T-helper 1 cell treated with Interleukin-12 subunit alpha and Interleukin-12 subunit beta and Interleukin-4 antibody, amounts not matched to agents 30 μg/mL and 1 μg/mL, for 36 hours (primary cell): ENCODE measurements around the gene NAALADL2.

ENCODE experiments used
- H3K27ac Mint-ChIP-seq: one replicate; pipeline ENCODE4 v1.8.0; 2021; ENCODE audit warnings: mild to moderate bottlenecking, mixed read lengths
- H3K27me3 Mint-ChIP-seq: one replicate; pipeline ENCODE4 v1.8.0; 2021; ENCODE audit warnings: low read depth, mixed read lengths
- H3K36me3 Mint-ChIP-seq: one replicate; pipeline ENCODE4 v1.8.0; 2021; ENCODE audit warnings: low read depth, mixed read lengths
- H3K4me1 Mint-ChIP-seq: one replicate; pipeline ENCODE4 v1.8.0; 2021; ENCODE audit warnings: low read depth, mixed read lengths
- H3K4me3 Mint-ChIP-seq: one replicate; pipeline ENCODE4 v1.8.0; 2021; ENCODE audit warnings: mild to moderate bottlenecking, moderate library complexity, mixed read lengths
- H3K9me3 Mint-ChIP-seq: one replicate; pipeline ENCODE4 v1.8.0; 2021; ENCODE audit warnings: mixed read lengths

The NAALADL2 gene

DNA sequence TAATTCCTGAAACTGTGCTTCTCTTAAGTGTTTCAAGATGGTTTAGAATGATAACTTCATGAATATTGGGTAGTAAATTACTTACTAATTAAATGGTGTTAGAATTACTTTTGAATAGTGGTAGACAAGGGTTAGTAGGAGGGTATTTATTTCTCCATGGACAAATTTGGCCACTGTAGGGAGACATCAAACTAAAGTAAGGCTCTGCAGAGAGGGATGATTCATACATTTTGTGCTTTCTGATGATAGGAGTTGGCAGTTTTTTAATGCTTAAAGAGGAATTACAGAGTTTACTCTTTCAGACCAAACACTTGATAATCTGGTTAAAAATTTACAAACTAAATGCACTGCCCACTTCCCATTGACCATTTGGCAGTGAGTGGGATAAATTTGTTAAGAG lies 127.6 kb downstream of the NAALADL2 start:
- Mint-ChIP-seq H3K4me1 (no peaks in the 10 kb centered on the region), H3K9me3 (peaks cover 8% of the 10 kb centered on the region), H3K36me3 (no peaks in the 10 kb centered on the region), H3K27me3 (no peaks in the 10 kb centered on the region), H3K27ac (no peak overlapping the region), H3K4me3 (no peak overlapping the region)

DNA sequence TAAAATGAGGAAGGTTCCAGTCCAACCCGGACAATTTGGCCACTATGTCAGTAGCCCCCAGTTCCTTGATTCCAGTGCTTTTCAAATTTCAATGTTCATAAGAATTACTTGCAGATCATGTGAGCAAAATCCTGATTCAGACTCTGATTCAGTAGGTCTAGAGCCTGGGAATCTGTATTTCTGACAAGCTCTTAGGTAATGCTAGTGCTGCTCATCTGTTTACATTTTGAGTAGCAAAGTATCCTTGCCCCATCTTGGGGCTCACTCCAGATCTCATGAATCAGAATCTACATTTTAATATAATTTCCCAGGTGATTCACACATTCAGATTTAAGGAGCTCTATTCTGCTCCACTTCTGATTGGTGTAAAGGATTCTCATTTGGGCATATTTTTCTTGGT lies 142.0 kb downstream of the NAALADL2 start:
- Mint-ChIP-seq H3K4me3 (no peak overlapping the region), H3K27me3 (no peaks in the 10 kb centered on the region), H3K4me1 (no peaks in the 10 kb centered on the region), H3K9me3 (no peaks in the 10 kb centered on the region), H3K27ac (no peak overlapping the region), H3K36me3 (no peaks in the 10 kb centered on the region)

DNA sequence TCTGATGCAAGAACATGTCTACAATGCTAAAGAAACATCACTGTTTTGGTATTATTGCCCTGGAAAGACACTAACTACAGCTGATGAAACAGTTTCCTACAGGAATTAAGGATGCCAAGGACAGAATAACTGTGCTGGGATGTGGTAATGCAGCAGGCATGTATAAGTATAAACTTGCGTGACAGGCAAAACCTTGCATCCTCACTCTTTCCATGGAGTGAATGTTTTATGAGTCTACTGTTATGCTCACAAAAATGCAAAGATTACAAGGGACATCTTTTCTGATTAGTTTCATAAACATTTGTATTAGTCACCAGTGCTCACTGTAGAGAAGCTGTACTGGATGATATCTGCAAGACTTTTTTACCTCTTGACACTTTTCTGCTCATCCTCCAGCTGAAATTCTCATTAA lies 143.6 kb downstream of the NAALADL2 start:
- H3K4me3 Mint-ChIP-seq: no peak overlapping the region
- no peak overlapping the region for H3K27ac Mint-ChIP-seq
- no peaks in the 10 kb centered on the region for H3K4me1 Mint-ChIP-seq
- no peaks in the 10 kb centered on the region for H3K9me3 Mint-ChIP-seq
- no peaks in the 10 kb centered on the region for H3K36me3 Mint-ChIP-seq
- no peaks in the 10 kb centered on the region for H3K27me3 Mint-ChIP-seq

DNA sequence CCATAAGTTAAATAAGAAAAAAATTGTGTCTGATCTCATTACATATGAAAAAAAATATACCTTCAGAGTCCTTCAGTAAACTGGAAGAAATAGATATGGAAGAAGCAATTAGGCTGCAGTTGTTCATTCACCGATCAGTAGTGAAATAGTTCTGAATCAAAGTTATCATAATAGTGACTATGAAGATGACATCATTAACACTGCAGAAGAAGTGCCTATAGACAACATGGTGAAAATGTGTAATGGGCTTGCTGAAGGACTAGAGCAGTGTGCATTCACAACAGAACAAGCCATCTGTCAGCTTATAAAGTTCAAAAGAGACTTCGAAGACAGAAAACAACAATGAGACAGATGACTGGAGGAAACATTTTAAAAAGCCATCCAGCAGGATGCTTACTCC lies 144.5 kb downstream of the NAALADL2 start:
- no peaks in the 10 kb centered on the region for H3K36me3 Mint-ChIP-seq
- H3K4me1 Mint-ChIP-seq: no peaks in the 10 kb centered on the region
- H3K27me3 Mint-ChIP-seq: no peaks in the 10 kb centered on the region
- H3K9me3 Mint-ChIP-seq: no peaks in the 10 kb centered on the region
- no peak overlapping the region for H3K27ac Mint-ChIP-seq
- no peak overlapping the region for H3K4me3 Mint-ChIP-seq

DNA sequence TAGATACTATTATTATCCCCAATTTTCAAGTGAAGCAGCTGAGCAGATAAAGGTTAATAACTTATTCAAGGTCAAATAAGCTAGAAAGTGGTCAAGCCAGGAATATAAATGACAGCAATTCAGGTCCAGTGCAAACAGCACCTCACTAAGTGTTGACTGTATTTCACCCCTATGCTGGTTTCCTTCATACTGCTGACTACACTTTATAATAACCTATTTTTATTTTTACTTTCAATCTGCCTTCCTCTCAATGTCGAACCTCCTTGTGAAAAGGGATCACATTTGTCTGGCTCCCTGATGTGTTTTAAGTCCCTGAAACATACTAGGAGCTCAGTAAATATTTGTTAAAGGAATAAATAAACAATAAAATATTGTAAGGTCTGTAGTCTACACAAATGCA lies 146.1 kb downstream of the NAALADL2 start:
- Mint-ChIP-seq H3K27me3 (no peaks in the 10 kb centered on the region), H3K27ac (no peak overlapping the region), H3K4me3 (no peak overlapping the region), H3K9me3 (no peaks in the 10 kb centered on the region), H3K36me3 (no peaks in the 10 kb centered on the region), H3K4me1 (no peaks in the 10 kb centered on the region)

DNA sequence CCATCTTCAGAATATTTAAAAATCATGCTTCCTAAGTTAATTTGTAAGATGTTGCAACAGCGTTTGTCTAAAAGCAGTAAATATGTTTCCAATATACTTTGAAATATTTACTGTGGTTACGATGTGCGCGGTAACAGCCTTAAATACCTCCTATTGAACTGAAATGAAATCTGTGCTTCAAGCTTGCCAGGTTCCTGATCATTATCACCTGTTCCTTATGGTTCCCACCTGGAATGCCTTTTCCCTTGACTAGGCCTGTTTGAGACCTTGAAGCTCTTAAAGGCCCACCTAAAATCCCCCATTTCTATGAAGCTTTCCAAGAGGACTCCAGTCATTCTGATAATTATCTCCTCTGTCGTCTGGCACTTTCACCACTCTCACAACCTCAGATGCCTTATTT lies 146.7 kb downstream of the NAALADL2 start:
- Mint-ChIP-seq H3K4me1 (no peaks in the 10 kb centered on the region), H3K27ac (no peak overlapping the region), H3K9me3 (no peaks in the 10 kb centered on the region), H3K27me3 (no peaks in the 10 kb centered on the region), H3K36me3 (no peaks in the 10 kb centered on the region), H3K4me3 (no peak overlapping the region)

DNA sequence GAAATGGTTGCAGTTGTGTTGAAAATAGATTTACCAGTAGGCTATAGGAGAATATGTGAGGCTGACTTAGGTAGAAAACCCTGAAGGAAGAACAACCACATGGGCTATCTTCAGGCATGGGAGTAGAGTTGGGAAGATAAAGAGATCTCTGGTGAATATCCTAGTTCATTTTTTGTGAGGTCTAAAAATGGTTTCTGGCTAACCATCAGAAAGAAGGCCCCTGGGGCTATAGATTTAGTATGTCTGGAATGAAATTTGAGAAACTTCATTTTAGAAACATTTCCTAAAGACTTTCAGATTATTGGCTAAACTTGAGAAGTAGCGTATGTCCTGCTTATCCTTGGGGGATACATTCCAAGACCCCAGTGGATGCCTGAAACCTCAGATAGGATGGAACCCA lies 148.2 kb downstream of the NAALADL2 start:
- Mint-ChIP-seq H3K36me3 (no peaks in the 10 kb centered on the region), H3K9me3 (no peaks in the 10 kb centered on the region), H3K4me1 (no peaks in the 10 kb centered on the region), H3K27me3 (no peaks in the 10 kb centered on the region), H3K4me3 (no peak overlapping the region), H3K27ac (no peak overlapping the region)

DNA sequence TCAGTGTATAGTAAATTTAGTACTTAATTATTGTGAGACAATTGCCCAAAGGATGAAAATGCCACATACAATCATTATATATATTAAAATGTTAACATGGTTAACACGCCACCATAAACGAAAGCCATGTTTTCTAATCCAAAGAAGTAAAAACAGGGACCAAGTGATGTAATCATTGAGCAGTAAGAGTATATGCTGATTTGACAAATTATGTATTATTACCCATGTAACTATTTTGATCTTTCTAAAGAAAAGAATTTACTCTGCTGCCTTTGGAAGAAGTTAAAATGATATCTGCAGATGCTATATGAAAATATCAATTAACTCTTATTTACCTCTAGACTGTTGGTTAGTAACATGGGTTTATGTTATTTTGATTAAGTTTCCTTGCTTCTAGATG lies 150.2 kb downstream of the NAALADL2 start:
- no peak overlapping the region for H3K4me3 Mint-ChIP-seq
- H3K4me1 Mint-ChIP-seq: no peaks in the 10 kb centered on the region
- H3K9me3 Mint-ChIP-seq: no peaks in the 10 kb centered on the region
- H3K27me3 Mint-ChIP-seq: no peaks in the 10 kb centered on the region
- no peak overlapping the region for H3K27ac Mint-ChIP-seq
- H3K36me3 Mint-ChIP-seq: no peaks in the 10 kb centered on the region

DNA sequence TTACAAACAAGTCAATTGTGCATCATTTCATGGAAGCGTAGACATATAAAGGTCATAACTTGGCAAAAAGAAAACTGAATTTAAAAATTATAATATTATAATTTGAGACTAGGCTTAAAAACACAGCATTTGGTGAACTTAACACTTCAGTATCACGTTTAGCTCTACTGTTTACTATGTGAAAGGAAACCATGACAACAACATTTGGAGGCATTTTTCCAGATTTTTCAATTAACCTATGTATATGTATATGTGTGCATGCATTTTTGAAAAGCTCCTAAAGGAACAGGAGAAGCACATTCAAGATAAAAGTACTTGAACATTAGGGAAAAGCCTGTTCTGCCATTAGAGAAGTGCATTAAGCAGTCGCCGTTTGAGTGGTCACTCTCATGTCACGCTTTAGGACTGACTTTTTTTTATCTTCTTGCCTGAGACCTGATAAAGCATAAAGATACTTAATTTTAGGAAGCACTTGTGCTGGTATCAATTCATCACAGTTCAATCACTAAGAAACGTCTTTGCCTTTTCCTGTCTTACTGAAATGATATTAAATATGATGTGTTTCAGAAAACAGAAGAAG lies 156.0 kb downstream of the NAALADL2 start:
- no peaks in the 10 kb centered on the region for H3K27me3 Mint-ChIP-seq
- H3K36me3 Mint-ChIP-seq: no peaks in the 10 kb centered on the region
- H3K4me1 Mint-ChIP-seq: no peaks in the 10 kb centered on the region
- no peaks in the 10 kb centered on the region for H3K9me3 Mint-ChIP-seq
- H3K27ac Mint-ChIP-seq: no peak overlapping the region
- H3K4me3 Mint-ChIP-seq: no peak overlapping the region

DNA sequence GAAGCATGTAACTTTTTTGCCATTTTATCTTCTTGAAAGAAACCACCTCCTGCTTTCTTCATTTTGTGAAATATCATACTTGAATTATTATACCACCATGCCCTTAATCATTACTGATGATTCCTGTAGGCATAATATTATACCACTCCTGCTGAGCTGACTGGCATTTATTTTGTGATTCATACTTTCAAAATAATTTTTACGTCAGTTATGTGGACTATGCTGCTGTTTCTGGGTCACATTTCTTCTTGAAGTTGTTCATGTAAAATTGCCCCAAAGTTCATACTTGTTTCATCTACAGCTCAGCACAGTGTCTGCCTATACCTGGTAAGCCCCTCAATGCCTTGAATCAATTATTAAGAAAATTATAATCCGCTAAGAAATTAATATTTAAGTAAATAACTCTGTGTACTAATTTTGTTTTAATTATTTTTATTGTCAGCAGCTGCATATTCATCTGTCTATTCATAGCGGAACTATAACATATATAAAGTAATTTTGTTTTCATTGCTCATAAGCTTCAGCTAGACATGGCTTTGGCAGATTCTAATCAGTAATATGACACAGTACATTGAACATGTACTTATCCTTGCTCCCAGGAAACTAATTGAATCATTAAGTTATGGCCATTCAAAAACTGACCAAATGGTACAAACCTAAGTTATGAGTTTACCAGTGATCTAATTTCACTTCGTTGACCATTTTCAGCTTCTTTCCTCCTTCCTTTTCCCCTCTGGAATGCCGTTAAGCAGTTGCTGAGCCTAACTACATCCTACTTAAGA lies 160.0 kb downstream of the NAALADL2 start:
- Mint-ChIP-seq H3K4me3 (no peak overlapping the region), H3K36me3 (no peaks in the 10 kb centered on the region), H3K27me3 (no peaks in the 10 kb centered on the region), H3K9me3 (peaks cover 4% of the 10 kb centered on the region), H3K27ac (no peak overlapping the region), H3K4me1 (no peaks in the 10 kb centered on the region)

DNA sequence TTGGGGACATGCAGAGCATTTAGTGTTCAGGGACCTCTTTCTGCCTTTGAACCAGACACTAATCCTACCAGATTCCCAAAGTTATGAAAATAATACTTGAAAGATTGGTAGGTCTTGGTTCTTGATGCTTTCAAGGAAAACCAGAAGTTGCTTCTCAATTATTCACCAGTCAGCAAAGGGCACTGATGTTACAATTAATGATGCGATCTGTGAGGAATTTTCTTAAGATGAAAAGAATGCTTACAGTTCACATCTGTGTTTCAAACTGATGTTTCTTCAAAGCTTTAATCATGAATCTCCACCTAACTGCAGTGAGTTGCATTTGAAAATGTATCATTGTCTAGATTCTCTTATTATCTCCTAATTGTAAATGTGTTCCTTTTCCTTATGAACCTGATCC lies 161.0 kb downstream of the NAALADL2 start:
- Mint-ChIP-seq H3K27me3 (no peaks in the 10 kb centered on the region), H3K27ac (no peak overlapping the region)

DNA sequence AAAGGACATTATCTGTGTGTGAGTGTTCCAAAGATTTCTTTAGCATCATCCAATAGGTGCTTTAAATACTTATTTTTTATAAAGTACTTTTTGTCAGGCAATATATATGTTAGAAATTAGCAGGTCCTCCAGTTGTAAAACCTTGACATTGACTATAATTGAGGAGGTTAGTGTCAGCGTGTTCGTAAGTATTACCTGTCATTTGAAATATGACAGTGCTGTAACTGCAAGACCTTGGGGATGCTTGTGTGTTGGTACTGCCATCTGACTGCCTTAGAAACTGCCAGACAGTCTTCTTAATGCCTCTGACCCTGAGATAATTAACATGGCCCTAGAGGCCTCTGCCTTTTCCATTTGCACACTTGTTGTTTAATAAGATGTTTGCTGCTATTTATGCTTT lies 170.7 kb downstream of the NAALADL2 start:
- Mint-ChIP-seq H3K27me3 (no peaks in the 10 kb centered on the region), H3K9me3 (peaks cover 8% of the 10 kb centered on the region), H3K4me3 (no peak overlapping the region), H3K4me1 (no peaks in the 10 kb centered on the region), H3K27ac (no peak overlapping the region), H3K36me3 (no peaks in the 10 kb centered on the region)

More for the DNA sequence above, 161.0 kb downstream of the NAALADL2 start:
- Mint-ChIP-seq H3K4me1 (no peaks in the 10 kb centered on the region), H3K36me3 (no peaks in the 10 kb centered on the region), H3K4me3 (no peak overlapping the region), H3K9me3 (peaks cover 4% of the 10 kb centered on the region)

DNA sequence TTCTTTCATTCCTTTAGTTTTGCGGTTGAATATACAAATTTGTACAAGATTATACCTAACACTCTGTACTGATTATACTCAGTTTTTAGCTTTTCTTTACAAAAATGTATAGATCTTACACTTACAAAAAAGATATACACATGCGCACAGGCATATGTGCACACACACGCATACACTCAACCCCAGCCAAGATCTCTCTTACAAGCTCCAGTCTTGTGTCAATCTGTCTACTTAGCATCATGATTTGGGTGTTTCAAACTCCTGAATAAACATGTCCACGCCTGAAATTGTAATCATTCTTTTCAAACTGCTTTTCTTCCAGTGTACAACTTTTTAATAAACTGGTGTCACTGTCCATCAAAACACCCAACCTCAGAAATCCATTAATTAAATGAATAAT lies 180.7 kb downstream of the NAALADL2 start:
- no peaks in the 10 kb centered on the region for H3K27me3 Mint-ChIP-seq
- peaks cover 6% of the 10 kb centered on the region for H3K9me3 Mint-ChIP-seq
- no peaks in the 10 kb centered on the region for H3K4me1 Mint-ChIP-seq
- no peaks in the 10 kb centered on the region for H3K36me3 Mint-ChIP-seq
- H3K27ac Mint-ChIP-seq: no peak overlapping the region
- H3K4me3 Mint-ChIP-seq: no peak overlapping the region

DNA sequence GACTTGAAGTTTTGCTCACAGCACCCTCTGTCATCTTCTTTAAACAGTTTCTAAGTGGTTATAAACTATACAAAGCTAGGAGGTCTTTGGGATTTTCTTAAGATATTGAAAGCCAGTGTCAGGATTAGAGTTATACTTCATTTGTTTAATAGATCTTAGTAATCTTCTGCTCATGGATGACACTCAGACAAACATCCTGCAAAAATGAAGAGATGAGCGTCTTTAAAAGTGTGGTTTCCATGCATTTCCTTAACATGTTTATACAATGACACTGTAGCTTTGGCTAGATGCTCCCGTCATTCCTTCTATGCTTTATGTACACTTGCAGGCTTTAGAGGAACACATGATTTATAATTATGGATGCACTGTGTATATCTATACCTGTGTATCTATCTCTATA lies 182.2 kb downstream of the NAALADL2 start:
- Mint-ChIP-seq H3K4me1 (no peaks in the 10 kb centered on the region), H3K9me3 (peaks cover 3% of the 10 kb centered on the region), H3K27ac (no peak overlapping the region), H3K27me3 (no peaks in the 10 kb centered on the region), H3K4me3 (no peak overlapping the region), H3K36me3 (no peaks in the 10 kb centered on the region)

DNA sequence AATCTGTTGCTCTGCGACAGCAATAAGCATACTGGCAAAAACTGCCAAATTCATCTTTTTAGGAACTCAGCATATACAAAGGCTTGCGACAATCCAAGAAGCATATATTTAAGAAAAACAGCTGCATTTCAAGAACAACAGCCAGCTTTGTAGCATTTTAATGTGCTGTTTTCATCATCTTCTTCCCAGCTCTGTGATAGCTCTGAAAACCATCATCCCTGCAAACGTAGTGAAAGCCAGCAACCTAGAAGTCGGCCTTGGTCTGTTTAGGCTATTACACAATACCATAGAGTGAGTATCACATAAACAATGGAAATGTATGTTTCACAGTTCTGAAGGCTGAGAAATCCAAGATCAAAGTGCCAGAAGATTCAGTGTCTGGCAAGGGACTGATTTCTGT lies 187.5 kb downstream of the NAALADL2 start:
- H3K27ac Mint-ChIP-seq: no peak overlapping the region
- H3K27me3 Mint-ChIP-seq: no peaks in the 10 kb centered on the region
- H3K4me3 Mint-ChIP-seq: no peak overlapping the region
- no peaks in the 10 kb centered on the region for H3K4me1 Mint-ChIP-seq
- peaks cover 4% of the 10 kb centered on the region for H3K9me3 Mint-ChIP-seq
- H3K36me3 Mint-ChIP-seq: no peaks in the 10 kb centered on the region
